ENCODE results near the gene SRRM1. TPM values are rescaled to one million over a fixed set of nuclear protein-coding genes. Genes with fewer than 3 reads are reported as not detected.
"Not testable (repeated sequence)": the region's sequence is repeated elsewhere in the genome, so short reads cannot be mapped to it uniquely, and the experiment has no call there.

Gene SRRM1
- total RNA-seq, 4 donors from 2014 or later: 89.6 to 137 (median 120) TPM

GRCh38 chr1:24659993-24660665 lies 17.0 kb downstream of the SRRM1 start:
- Histone ChIP-seq H3K9me3 (no peaks in the 10 kb centered on the region), H3K4me1 (no peaks in the 10 kb centered on the region), H3K27ac (no peak overlapping the region), H3K4me3 (replicated peaks in 1 of 3) (no peak overlapping the region), H3K27me3 (no peaks in the 10 kb centered on the region), H3K36me3 (peaks cover 80 to 92% of the 10 kb centered on the region in 2 donors)
- intact Hi-C loops (cut with DNase I): no loop called here
- WGBS, 2 donors: 28 to 43% methylated on average over 1 of the region's 1 CpG
- no peak for DNase-seq
- TF ChIP-seq POLR2A (IDR thresholded peaks at IDR 0.05) (no peak), CTCF (IDR thresholded peaks at IDR 0.05) (no peak)

GRCh38 chr1:24664507-24665033 lies 21.5 kb downstream of the SRRM1 start:
- no peak overlapping the region for H3K4me3 ChIP-seq (replicated peaks in 1 of 3)
- H3K27ac ChIP-seq: no peak overlapping the region
- no peak for TF ChIP-seq CTCF (IDR thresholded peaks at IDR 0.05)
- TF ChIP-seq POLR2A (IDR thresholded peaks at IDR 0.05): no peak
- no peaks in the 10 kb centered on the region for H3K27me3 ChIP-seq
- intact Hi-C loops (cut with DNase I): no loop called here
- DNase-seq: no peak
- H3K36me3 ChIP-seq: peaks cover 88 to 94% of the 10 kb centered on the region in 2 donors
- H3K9me3 ChIP-seq: no peaks in the 10 kb centered on the region
- H3K4me1 ChIP-seq: no peaks in the 10 kb centered on the region
- 88 to 89% methylated on average over 2 of the region's 2 CpGs for WGBS, 2 donors

GRCh38 chr1:24666794-24667193 lies 23.7 kb downstream of the SRRM1 start:
- WGBS, 2 donors: 90 to 91% methylated on average over 11 of the region's 11 CpGs
- Histone ChIP-seq H3K9me3 (no peaks in the 10 kb centered on the region), H3K4me3 (replicated peaks in 1 of 3) (no peak overlapping the region), H3K4me1 (no peaks in the 10 kb centered on the region), H3K27me3 (no peaks in the 10 kb centered on the region), H3K27ac (no peak overlapping the region), H3K36me3 (peaks cover 94 to 96% of the 10 kb centered on the region in 2 donors)
- intact Hi-C loops (cut with DNase I): no loop called here
- TF ChIP-seq CTCF (IDR thresholded peaks at IDR 0.05): no peak
- no peak for DNase-seq

- H3K4me3 ChIP-seq (replicated peaks in 1 of 3); H3K4me1 ChIP-seq; H3K9me3 ChIP-seq; DNase-seq; H3K27ac ChIP-seq; intact Hi-C loops (cut with DNase I); H3K27me3 ChIP-seq: not testable (repeated sequence)
- WGBS, 2 donors: 95 to 96% methylated on average over 4 of the region's 4 CpGs
- H3K36me3 ChIP-seq: peaks cover 76 to 83% of the 10 kb centered on the region in 2 donors
Observed at GRCh38 chr1:24671372-24671771, 28.3 kb downstream of the SRRM1 start.

GRCh38 chr1:24672686-24673085 lies 29.6 kb downstream of the SRRM1 start:
- H3K4me3 ChIP-seq (replicated peaks in 1 of 3); H3K4me1 ChIP-seq; H3K27me3 ChIP-seq; H3K9me3 ChIP-seq; H3K27ac ChIP-seq; intact Hi-C loops (cut with DNase I); DNase-seq: not testable (repeated sequence)
- 55 to 74% methylated on average over 1 of the region's 1 CpG for WGBS, 2 donors
- peaks cover 63 to 70% of the 10 kb centered on the region in 2 donors for H3K36me3 ChIP-seq

GRCh38 chr1:24673341-24673740 lies 30.2 kb downstream of the SRRM1 start:
- no peaks in the 10 kb centered on the region for H3K9me3 ChIP-seq
- H3K4me3 ChIP-seq (replicated peaks in 1 of 3): no peak overlapping the region
- H3K27ac ChIP-seq: no peak overlapping the region
- no peak for DNase-seq
- TF ChIP-seq POLR2A (IDR thresholded peaks at IDR 0.05) (no peak), CTCF (IDR thresholded peaks at IDR 0.05) (no peak)
- intact Hi-C loops (cut with DNase I): no loop called here
- no peaks in the 10 kb centered on the region for H3K27me3 ChIP-seq
- 95 to 98% methylated on average over 6 of the region's 6 CpGs for WGBS, 2 donors
- H3K4me1 ChIP-seq: no peaks in the 10 kb centered on the region
- peaks cover 56 to 64% of the 10 kb centered on the region in 2 donors for H3K36me3 ChIP-seq

- H3K27ac ChIP-seq; H3K27me3 ChIP-seq; H3K4me3 ChIP-seq (replicated peaks in 1 of 3); H3K9me3 ChIP-seq; intact Hi-C loops (cut with DNase I); DNase-seq; H3K4me1 ChIP-seq: not testable (repeated sequence)
- 99 to 100% methylated on average over 3 of the region's 3 CpGs for WGBS, 2 donors
- H3K36me3 ChIP-seq: peaks cover 16 to 17% of the 10 kb centered on the region in 2 donors
Observed at GRCh38 chr1:24678421-24678820, 35.3 kb downstream of the SRRM1 start.
